ENCODE measurements around the gene NEGR1.

The NEGR1 gene

DNA sequence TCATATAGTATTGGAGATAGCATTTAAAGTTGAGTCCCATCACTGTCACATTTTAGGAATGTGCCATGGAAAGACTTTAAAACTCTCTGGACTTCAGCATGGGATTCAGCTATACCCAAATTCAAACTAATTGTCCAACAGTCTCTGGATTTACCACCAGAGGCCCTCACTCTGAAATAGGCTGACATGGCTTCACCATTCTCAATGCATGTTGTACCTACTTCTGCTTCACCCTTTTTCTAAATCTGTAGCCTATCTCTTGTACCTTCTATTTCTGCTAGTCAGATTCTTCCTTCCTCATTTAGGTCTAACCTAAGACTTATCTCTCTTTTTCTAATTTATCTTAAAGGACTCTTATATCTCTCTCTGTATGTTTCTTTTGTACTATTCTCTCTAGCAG, 688.8 kb downstream of the NEGR1 start:
- H3K27ac ChIP-seq (ENCODE audit: low read depth, low read length), result no peak overlapping the region
- no peaks in the 10 kb centered on the region for H3K27me3 ChIP-seq (ENCODE audit: insufficient read depth, low read length)
- no peaks in the 10 kb centered on the region for H3K4me1 ChIP-seq (ENCODE audit: control insufficient read depth, insufficient read depth, low read length, unreplicated experiment)
- H3K36me3 ChIP-seq (ENCODE audit: insufficient read depth, low read length), result no peaks in the 10 kb centered on the region
- no peak overlapping the region for H3K4me3 ChIP-seq (ENCODE audit: low read depth, low read length)
- no peak overlapping the region for H2AFZ ChIP-seq (ENCODE audit: low read length, unreplicated experiment)
- no peaks in the 10 kb centered on the region for H3K79me2 ChIP-seq (ENCODE audit: control insufficient read depth, insufficient read depth, low read length, unreplicated experiment)

DNA sequence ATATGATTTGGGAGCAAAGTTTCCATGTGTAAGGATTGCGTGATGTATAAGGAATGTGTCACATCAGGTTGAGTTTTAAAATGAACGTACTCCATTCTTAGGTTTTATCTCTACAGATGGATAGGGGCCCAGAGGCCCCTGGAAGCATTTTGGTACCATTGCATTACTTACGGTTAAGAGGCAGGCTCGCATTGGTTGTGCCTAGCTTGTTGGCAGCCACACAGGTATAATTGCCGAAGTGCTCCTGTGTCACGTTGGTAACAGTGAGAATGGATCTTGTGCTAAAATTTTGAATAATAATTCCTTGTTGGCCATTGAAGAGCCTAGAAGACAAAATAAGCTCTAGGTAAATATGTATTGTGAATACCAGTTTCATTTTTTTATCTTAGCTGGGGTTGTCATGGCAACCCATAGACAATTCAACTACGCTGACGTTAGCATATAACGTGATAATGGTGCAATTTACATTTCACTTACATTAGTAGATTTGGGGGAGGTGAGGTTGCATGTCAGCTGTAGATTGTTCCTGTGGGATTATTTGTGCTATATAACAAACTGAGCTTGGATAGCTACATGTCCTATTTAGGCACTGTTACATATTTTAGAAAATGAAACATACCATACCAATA, 689.6 kb downstream of the NEGR1 start:
- no peaks in the 10 kb centered on the region for H3K36me3 ChIP-seq (ENCODE audit: insufficient read depth, low read length)
- no peak overlapping the region for H2AFZ ChIP-seq (ENCODE audit: low read length, unreplicated experiment)
- no peak overlapping the region for H3K4me3 ChIP-seq (ENCODE audit: low read depth, low read length)
- H3K4me1 ChIP-seq (ENCODE audit: control insufficient read depth, insufficient read depth, low read length, unreplicated experiment), result no peaks in the 10 kb centered on the region
- no peak overlapping the region for H3K27ac ChIP-seq (ENCODE audit: low read depth, low read length)
- H3K27me3 ChIP-seq (ENCODE audit: insufficient read depth, low read length), result no peaks in the 10 kb centered on the region
- H3K79me2 ChIP-seq (ENCODE audit: control insufficient read depth, insufficient read depth, low read length, unreplicated experiment), result no peaks in the 10 kb centered on the region

DNA sequence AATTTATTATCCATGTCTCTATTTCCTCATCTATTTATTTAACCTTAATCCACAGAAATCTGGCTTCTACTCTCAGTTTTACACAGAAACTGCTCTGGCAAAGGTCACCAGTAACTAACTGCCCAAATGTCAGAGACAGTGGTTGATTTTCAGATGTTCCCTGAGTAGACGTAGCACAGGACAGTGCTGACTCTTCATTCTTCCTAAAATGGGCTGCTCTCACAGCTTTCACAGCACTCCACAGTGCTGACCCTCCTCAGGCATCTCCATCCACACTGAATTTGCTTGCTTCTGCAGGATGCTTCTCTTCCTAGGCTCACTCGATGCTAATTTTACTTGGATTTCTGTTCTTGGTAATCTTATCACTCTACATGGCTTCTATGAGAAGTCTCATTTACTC, 693.3 kb downstream of the NEGR1 start:
- no peaks in the 10 kb centered on the region for H3K4me1 ChIP-seq (ENCODE audit: control insufficient read depth, insufficient read depth, low read length, unreplicated experiment)

DNA sequence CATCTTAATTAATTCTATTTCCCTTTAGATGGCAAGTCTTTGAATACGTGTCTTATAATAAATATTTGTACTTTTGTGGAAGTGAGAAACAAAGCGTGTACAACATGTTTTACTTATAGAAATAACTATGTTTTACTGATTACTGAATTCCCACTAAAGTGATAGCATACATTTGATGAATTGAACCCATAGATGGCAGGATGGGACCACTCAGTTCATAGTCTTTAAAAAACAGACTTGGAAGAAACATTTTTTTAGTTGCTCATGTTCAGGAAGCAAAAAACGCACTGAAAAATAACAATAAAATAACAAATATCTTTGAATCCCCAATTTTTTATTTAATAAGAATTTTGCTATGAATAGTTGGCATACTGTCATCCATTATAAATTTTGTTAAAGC, 694.4 kb downstream of the NEGR1 start:
- Histone ChIP-seq H3K4me3 (ENCODE audit: low read depth, low read length) (no peak overlapping the region), H3K4me1 (ENCODE audit: control insufficient read depth, insufficient read depth, low read length, unreplicated experiment) (no peaks in the 10 kb centered on the region), H2AFZ (ENCODE audit: low read length, unreplicated experiment) (no peak overlapping the region), H3K79me2 (ENCODE audit: control insufficient read depth, insufficient read depth, low read length, unreplicated experiment) (no peaks in the 10 kb centered on the region), H3K27ac (ENCODE audit: low read depth, low read length) (no peak overlapping the region), H3K36me3 (ENCODE audit: insufficient read depth, low read length) (no peaks in the 10 kb centered on the region), H3K27me3 (ENCODE audit: insufficient read depth, low read length) (no peaks in the 10 kb centered on the region)

More for the DNA sequence above, 693.3 kb downstream of the NEGR1 start:
- Histone ChIP-seq H3K79me2 (ENCODE audit: control insufficient read depth, insufficient read depth, low read length, unreplicated experiment) (no peaks in the 10 kb centered on the region), H3K36me3 (ENCODE audit: insufficient read depth, low read length) (no peaks in the 10 kb centered on the region), H3K27ac (ENCODE audit: low read depth, low read length) (no peak overlapping the region), H3K27me3 (ENCODE audit: insufficient read depth, low read length) (no peaks in the 10 kb centered on the region), H2AFZ (ENCODE audit: low read length, unreplicated experiment) (no peak overlapping the region), H3K4me3 (ENCODE audit: low read depth, low read length) (no peak overlapping the region)

DNA sequence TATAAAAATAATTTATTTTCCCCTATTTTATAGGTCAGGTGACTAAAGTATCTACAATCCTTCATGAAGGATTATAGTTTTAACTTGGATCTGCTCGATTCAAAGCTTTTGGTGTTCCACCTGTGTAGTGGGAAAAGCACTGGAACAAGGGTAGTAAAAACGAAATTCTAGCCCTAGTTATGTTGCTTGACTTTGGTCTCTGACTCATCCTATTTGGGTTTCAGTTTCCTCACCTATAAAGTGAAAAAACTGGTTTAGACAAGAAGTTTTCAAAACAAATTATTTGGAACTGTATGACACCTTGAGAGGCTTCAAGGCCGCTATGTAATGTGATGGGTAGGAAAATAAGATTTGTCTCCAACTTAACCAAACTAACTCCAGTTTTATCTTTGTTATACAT, 696.3 kb downstream of the NEGR1 start:
- H3K27ac ChIP-seq (ENCODE audit: low read depth, low read length), result no peak overlapping the region
- no peak overlapping the region for H3K4me3 ChIP-seq (ENCODE audit: low read depth, low read length)
- H3K27me3 ChIP-seq (ENCODE audit: insufficient read depth, low read length), result no peaks in the 10 kb centered on the region
- no peaks in the 10 kb centered on the region for H3K36me3 ChIP-seq (ENCODE audit: insufficient read depth, low read length)
- H2AFZ ChIP-seq (ENCODE audit: low read length, unreplicated experiment), result no peak overlapping the region
- no peaks in the 10 kb centered on the region for H3K79me2 ChIP-seq (ENCODE audit: control insufficient read depth, insufficient read depth, low read length, unreplicated experiment)
- H3K4me1 ChIP-seq (ENCODE audit: control insufficient read depth, insufficient read depth, low read length, unreplicated experiment), result no peaks in the 10 kb centered on the region

DNA sequence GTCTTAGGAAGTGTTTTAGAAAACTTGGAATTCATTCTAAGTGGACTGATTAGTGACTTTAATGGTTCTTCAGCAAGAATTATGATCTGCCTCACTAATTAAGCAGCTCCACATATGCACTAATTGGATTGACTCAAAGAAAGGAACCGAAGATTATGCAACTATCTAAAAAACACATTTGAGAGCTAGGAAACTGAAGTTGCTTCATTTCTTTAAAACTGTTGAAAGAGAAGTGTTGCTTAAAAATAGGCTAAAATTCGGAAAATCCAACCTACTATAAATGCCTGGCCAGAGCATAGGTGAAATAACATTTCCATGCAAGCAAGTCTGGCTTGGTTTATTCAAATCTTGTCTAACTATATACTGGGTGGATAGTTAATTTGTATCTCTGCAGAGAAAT, 698.6 kb downstream of the NEGR1 start:
- H3K4me1 ChIP-seq (ENCODE audit: control insufficient read depth, insufficient read depth, low read length, unreplicated experiment), result no peaks in the 10 kb centered on the region
- H3K27ac ChIP-seq (ENCODE audit: low read depth, low read length), result no peak overlapping the region
- H3K4me3 ChIP-seq (ENCODE audit: low read depth, low read length), result no peak overlapping the region
- no peaks in the 10 kb centered on the region for H3K36me3 ChIP-seq (ENCODE audit: insufficient read depth, low read length)
- no peak overlapping the region for H2AFZ ChIP-seq (ENCODE audit: low read length, unreplicated experiment)
- no peaks in the 10 kb centered on the region for H3K27me3 ChIP-seq (ENCODE audit: insufficient read depth, low read length)
- H3K79me2 ChIP-seq (ENCODE audit: control insufficient read depth, insufficient read depth, low read length, unreplicated experiment), result no peaks in the 10 kb centered on the region

DNA sequence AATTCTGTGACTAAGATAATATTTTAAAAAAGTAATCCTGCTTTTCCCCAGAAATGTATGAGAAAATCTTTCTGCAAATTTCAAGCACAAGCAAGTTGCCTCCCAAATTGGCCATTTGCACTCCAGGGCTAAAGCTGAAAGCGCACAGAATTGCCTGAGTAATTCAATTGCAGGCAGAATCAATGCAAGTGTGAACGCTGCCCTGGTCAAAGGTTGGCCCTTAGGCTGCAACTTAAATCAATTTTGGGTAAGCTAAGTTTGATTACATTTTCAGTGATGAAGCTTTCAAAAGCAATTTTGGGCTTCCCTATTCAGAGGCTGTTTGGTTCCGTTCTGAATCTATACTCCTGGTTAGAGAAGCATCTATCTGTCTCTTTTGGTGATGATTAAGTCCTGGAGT, 699.7 kb downstream of the NEGR1 start:
- no peak overlapping the region for H3K27ac ChIP-seq (ENCODE audit: low read depth, low read length)

DNA sequence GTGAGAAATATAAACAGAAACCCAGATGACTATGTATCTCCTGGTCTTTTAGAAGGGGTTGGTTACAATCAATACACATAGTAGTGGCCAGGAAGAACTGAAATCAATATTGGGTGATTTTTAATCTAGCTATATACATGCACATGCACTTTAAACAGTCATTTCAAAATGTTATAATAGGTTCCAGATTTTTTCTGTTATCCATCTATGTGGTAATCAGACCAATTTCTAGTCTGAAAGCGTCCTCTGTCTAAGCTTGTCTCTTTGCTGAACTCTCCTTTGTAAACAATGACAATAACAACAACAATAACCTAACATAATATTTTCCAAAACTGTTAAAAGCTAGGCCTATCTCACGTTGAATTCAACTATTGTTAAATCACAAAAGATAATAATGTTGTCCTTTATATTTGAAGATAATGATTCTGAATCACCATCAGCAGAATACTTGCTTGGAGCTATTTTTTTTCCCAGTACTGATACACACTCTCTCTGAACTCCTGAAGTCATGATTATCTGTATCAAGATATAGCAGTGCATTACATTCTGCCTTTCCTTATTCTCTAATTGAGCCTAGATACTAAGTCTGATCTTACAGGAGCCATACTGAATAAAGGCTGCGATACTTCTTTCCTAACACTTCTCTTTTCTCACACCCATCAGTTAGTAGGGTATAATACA, 704.7 kb downstream of the NEGR1 start:
- no peaks in the 10 kb centered on the region for H3K79me2 ChIP-seq (ENCODE audit: control insufficient read depth, insufficient read depth, low read length, unreplicated experiment)
- H3K4me3 ChIP-seq (ENCODE audit: low read depth, low read length), result no peak overlapping the region
- no peaks in the 10 kb centered on the region for H3K27me3 ChIP-seq (ENCODE audit: insufficient read depth, low read length)

More for the DNA sequence above, 699.7 kb downstream of the NEGR1 start:
- Histone ChIP-seq H2AFZ (ENCODE audit: low read length, unreplicated experiment) (no peak overlapping the region), H3K79me2 (ENCODE audit: control insufficient read depth, insufficient read depth, low read length, unreplicated experiment) (no peaks in the 10 kb centered on the region), H3K36me3 (ENCODE audit: insufficient read depth, low read length) (no peaks in the 10 kb centered on the region), H3K27me3 (ENCODE audit: insufficient read depth, low read length) (no peaks in the 10 kb centered on the region), H3K4me3 (ENCODE audit: low read depth, low read length) (no peak overlapping the region), H3K4me1 (ENCODE audit: control insufficient read depth, insufficient read depth, low read length, unreplicated experiment) (no peaks in the 10 kb centered on the region)

DNA sequence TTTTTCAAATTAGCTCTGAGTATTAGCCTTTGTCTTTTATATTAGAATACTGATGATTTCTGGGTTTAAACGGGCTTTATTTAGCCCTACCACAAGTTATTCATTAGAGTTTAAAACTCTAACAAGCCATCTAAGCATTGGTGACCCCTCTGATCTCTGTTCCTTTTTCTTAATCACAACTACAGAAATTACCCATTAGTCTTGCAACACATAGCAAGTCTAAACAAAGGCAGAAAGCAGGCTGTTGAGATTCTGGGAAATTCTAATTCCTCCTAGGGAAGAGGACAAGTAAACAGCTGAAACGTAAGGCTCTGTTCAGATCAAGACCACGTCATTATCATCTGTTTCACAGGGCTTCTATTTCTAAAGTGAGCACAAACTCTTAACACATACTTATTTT, 710.3 kb downstream of the NEGR1 start:
- no peak overlapping the region for H3K27ac ChIP-seq (ENCODE audit: low read depth, low read length)
- no peaks in the 10 kb centered on the region for H3K27me3 ChIP-seq (ENCODE audit: insufficient read depth, low read length)
- no peaks in the 10 kb centered on the region for H3K79me2 ChIP-seq (ENCODE audit: control insufficient read depth, insufficient read depth, low read length, unreplicated experiment)
- no peaks in the 10 kb centered on the region for H3K4me1 ChIP-seq (ENCODE audit: control insufficient read depth, insufficient read depth, low read length, unreplicated experiment)
- no peak overlapping the region for H2AFZ ChIP-seq (ENCODE audit: low read length, unreplicated experiment)
- no peaks in the 10 kb centered on the region for H3K36me3 ChIP-seq (ENCODE audit: insufficient read depth, low read length)
- H3K4me3 ChIP-seq (ENCODE audit: low read depth, low read length), result no peak overlapping the region

More for the DNA sequence above, 704.7 kb downstream of the NEGR1 start:
- H2AFZ ChIP-seq (ENCODE audit: low read length, unreplicated experiment), result no peak overlapping the region
- no peak overlapping the region for H3K27ac ChIP-seq (ENCODE audit: low read depth, low read length)
- H3K4me1 ChIP-seq (ENCODE audit: control insufficient read depth, insufficient read depth, low read length, unreplicated experiment), result no peaks in the 10 kb centered on the region
- no peaks in the 10 kb centered on the region for H3K36me3 ChIP-seq (ENCODE audit: insufficient read depth, low read length)

DNA sequence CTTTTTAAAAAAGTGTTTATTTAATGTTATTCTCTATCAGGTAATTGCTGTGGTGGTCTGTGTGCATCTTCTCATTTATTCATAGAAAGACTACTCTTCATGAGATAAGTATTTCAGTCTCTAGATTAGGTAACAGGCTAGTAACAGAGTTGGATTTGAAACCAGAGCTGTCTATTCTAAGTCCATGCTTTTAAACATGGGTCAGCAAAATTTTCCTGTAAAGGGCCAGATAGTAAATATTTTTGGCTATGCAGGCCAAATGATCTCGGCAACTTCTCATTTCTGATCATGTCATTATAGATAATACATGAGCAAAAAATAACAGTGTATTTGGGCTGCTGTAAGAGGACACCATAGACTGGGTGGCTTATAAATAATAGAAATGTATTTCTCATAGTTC, 715.9 kb downstream of the NEGR1 start:
- no peaks in the 10 kb centered on the region for H3K79me2 ChIP-seq (ENCODE audit: control insufficient read depth, insufficient read depth, low read length, unreplicated experiment)
- H3K27ac ChIP-seq (ENCODE audit: low read depth, low read length), result no peak overlapping the region
- no peaks in the 10 kb centered on the region for H3K27me3 ChIP-seq (ENCODE audit: insufficient read depth, low read length)
- no peaks in the 10 kb centered on the region for H3K36me3 ChIP-seq (ENCODE audit: insufficient read depth, low read length)
- no peak overlapping the region for H2AFZ ChIP-seq (ENCODE audit: low read length, unreplicated experiment)
- peaks cover 6% of the 10 kb centered on the region for H3K4me1 ChIP-seq (ENCODE audit: control insufficient read depth, insufficient read depth, low read length, unreplicated experiment)
- no peak overlapping the region for H3K4me3 ChIP-seq (ENCODE audit: low read depth, low read length)

DNA sequence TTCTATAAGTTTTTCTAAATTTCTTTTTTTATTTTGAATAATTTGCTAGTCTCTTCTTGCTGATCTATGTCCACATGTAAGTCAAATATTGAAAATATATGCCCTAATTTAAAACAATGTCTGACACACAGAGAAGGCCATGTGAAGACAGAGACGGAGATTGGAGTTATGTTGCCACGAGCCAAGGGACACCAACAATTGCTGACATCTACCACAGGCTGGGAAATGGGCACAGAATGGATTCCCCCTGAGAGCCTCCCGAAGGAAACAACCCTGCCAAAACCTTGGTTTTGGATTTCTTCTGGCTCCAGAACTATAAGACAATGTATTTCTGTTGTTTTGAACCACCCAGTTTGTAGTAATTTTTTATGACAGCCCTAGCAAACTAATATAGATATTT, 716.5 kb downstream of the NEGR1 start:
- Histone ChIP-seq H3K4me3 (ENCODE audit: low read depth, low read length) (no peak overlapping the region), H3K79me2 (ENCODE audit: control insufficient read depth, insufficient read depth, low read length, unreplicated experiment) (no peaks in the 10 kb centered on the region), H3K4me1 (ENCODE audit: control insufficient read depth, insufficient read depth, low read length, unreplicated experiment) (peaks cover 12% of the 10 kb centered on the region), H3K27ac (ENCODE audit: low read depth, low read length) (no peak overlapping the region), H3K36me3 (ENCODE audit: insufficient read depth, low read length) (no peaks in the 10 kb centered on the region), H3K27me3 (ENCODE audit: insufficient read depth, low read length) (no peaks in the 10 kb centered on the region), H2AFZ (ENCODE audit: low read length, unreplicated experiment) (no peak overlapping the region)

Measured in ACC112 (cell line).